GM12878 (cell line): ENCODE measurements around the gene MRPS23. TPM values are rescaled to one million over a fixed set of nuclear protein-coding genes. Genes with fewer than 3 reads are reported as not detected.
A peak's percentile ranks its signal among the peaks of the same experiment; 100 is the strongest.

Source experiments
- ATAC-seq: fragments of 200-7000 bp; cut with Tn5 transposase; 3 replicates; pipeline ENCODE4 v1.9.1; 2020; ENCODE audit warnings: mild to moderate bottlenecking, moderate library complexity
- BruUV-seq: library from RNA; stranded (reverse); fragments of 400-500 nt; replicated peaks from 2 replicates; lab custom pipeline; 2021; lab: Mats Ljungman, UMichigan
- CTCF ChIA-PET: fragments of 300-600 bp; sonication (Branson Sonifier 250); formaldehyde crosslinking; extraction: SDS; loops from one replicate; lab custom pipeline; 2021; ENCODE audit warnings: inconsistent platforms; lab: Yijun Ruan, JAX
- POLR2A ChIA-PET: fragments of 350-600 bp; formaldehyde crosslinking; extraction: SDS; loops from one replicate; lab custom pipeline; 2021; ENCODE audit warnings: inconsistent platforms; lab: Charles Lee
- RAD21 ChIA-PET: fragments of 300-600 bp; sonication (Branson Sonifier 250); formaldehyde crosslinking; loops from one replicate; lab custom pipeline; 2023; ENCODE audit warnings: antibody characterized with exemption; ENCODE audit not compliant: unreplicated experiment; lab: Charles Lee
- SMC1A ChIA-PET: fragments of 300-600 bp; sonication (Branson Sonifier 250); formaldehyde crosslinking; loops from one replicate; lab custom pipeline; 2023; ENCODE audit not compliant: unreplicated experiment, uncharacterized antibody; lab: Charles Lee
- DNase-seq: peaks from one replicate; pipeline ENCODE4 v3.0.0-alpha.2; 2011; ENCODE audit warnings: low read depth, low spot score
- FAIRE-seq: peaks from 3 replicates; lab custom pipeline; 2011; peaks lifted over from hg19 to GRCh38; lab: Jason Lieb, UNC
- H2AFZ ChIP-seq: 2 replicates; pipeline ENCODE4 v1.6.0; 2011; ENCODE audit warnings: low read depth, low read length, control low read depth; ENCODE audit not compliant: control insufficient read depth
- H3K27ac ChIP-seq: 2 replicates; pipeline ENCODE4 v1.5.1; 2011; ENCODE audit warnings: control low read depth; ENCODE audit not compliant: control insufficient read depth, insufficient read depth
- H3K27me3 ChIP-seq, 2 experiments: replicated peaks in 1 of 2; 2 replicates each; pipeline versions ENCODE4 v1.6.0 to v1.6.1; 2011; ENCODE audit warnings: low read length in 1 of 2; ENCODE audit not compliant: control insufficient read depth in 2 of 2, insufficient read depth in 2 of 2
- H3K36me3 ChIP-seq, 2 experiments: 2 replicates each; pipeline ENCODE4 v1.5.1; 2011; ENCODE audit warnings: low read length in 1 of 2; ENCODE audit not compliant: control insufficient read depth in 2 of 2, insufficient read depth in 2 of 2
- H3K4me1 ChIP-seq: 2 replicates; pipeline ENCODE4 v1.6.1; 2011; ENCODE audit warnings: mild to moderate bottlenecking, low read length, moderate library complexity, mixed read lengths; ENCODE audit not compliant: control insufficient read depth, insufficient read depth
- H3K4me2 ChIP-seq: 2 replicates; pipeline ENCODE4 v1.6.0; 2011; ENCODE audit warnings: control low read depth; ENCODE audit not compliant: control insufficient read depth, insufficient read depth
- H3K4me3 ChIP-seq: fragments of 200-600 bp; sonication (generic); 2 replicates; pipeline ENCODE4 v1.5.1; 2016
- H3K79me2 ChIP-seq: 2 replicates; pipeline ENCODE4 v1.6.0; 2011; ENCODE audit warnings: low read length; ENCODE audit not compliant: control insufficient read depth, insufficient read depth
- H3K9ac ChIP-seq: 2 replicates; pipeline ENCODE4 v1.8.0; 2011; ENCODE audit warnings: low read length, control low read depth, mixed read lengths; ENCODE audit not compliant: control insufficient read depth, insufficient read depth
- H3K9me3 ChIP-seq: replicated peaks from 3 replicates; pipeline ENCODE4 v1.5.1; 2011; ENCODE audit warnings: mild to moderate bottlenecking, low read length; ENCODE audit not compliant: control insufficient read depth, insufficient read depth
- H4K20me1 ChIP-seq: 2 replicates; pipeline ENCODE4 v1.6.0; 2011; ENCODE audit not compliant: control insufficient read depth, insufficient read depth
- CBX5 ChIP-seq: sonication (generic); IDR thresholded peaks from 2 replicates; pipeline ENCODE4 v1.6.1; 2016; ENCODE audit warnings: low read depth, moderate library complexity, mild to moderate bottlenecking, inconsistent platforms
- CHD2 ChIP-seq: IDR thresholded peaks from 2 replicates; pipeline ENCODE4 v1.6.1; 2011; ENCODE audit warnings: low read depth, low read length, improper control_type of control experiment, borderline replicate concordance
- CREB1 ChIP-seq: IDR thresholded peaks from 2 replicates; pipeline ENCODE4 v1.6.1; 2012; ENCODE audit warnings: low read depth, mild to moderate bottlenecking, inconsistent platforms
- DPF2 ChIP-seq: fragments of 450-650 bp; IDR thresholded peaks from 2 replicates; pipeline ENCODE4 v1.6.1; 2017; ENCODE audit warnings: mild to moderate bottlenecking
- FOXK2 ChIP-seq: fragments of 450-650 bp; IDR thresholded peaks from 2 replicates; pipeline ENCODE4 v1.6.1; 2017; ENCODE audit warnings: mild to moderate bottlenecking, moderate library complexity
- IKZF1 ChIP-seq: fragments of 450-650 bp; conservative IDR thresholded peaks from 2 replicates; pipeline ENCODE4 v1.6.1; 2017; ENCODE audit warnings: antibody characterized with exemption, mild to moderate bottlenecking
- IRF4 ChIP-seq: IDR thresholded peaks from 2 replicates; pipeline ENCODE4 v1.6.1; 2011; ENCODE audit warnings: low read depth, low read length
- KLF5 ChIP-seq: fragments of 450-650 bp; IDR thresholded peaks from 2 replicates; pipeline ENCODE4 v1.6.1; 2014; ENCODE audit warnings: mild to moderate bottlenecking; ENCODE audit not compliant: partially characterized antibody
- LARP7 ChIP-seq: fragments of 450-650 bp; IDR thresholded peaks from 2 replicates; pipeline ENCODE4 v1.6.1; 2017; ENCODE audit warnings: mild to moderate bottlenecking
- MEF2B ChIP-seq: fragments of 450-650 bp; IDR thresholded peaks from 2 replicates; pipeline ENCODE4 v1.6.1; 2018; ENCODE audit warnings: mild to moderate bottlenecking, moderate library complexity; ENCODE audit not compliant: partially characterized antibody, poor library complexity, severe bottlenecking
- MTA3 ChIP-seq: IDR thresholded peaks from 2 replicates; pipeline ENCODE4 v1.6.1; 2012; ENCODE audit warnings: low read length, inconsistent platforms, borderline replicate concordance
- NFXL1 ChIP-seq: fragments of 450-650 bp; IDR thresholded peaks from 2 replicates; pipeline ENCODE4 v1.6.1; 2017; ENCODE audit warnings: antibody characterized with exemption, mild to moderate bottlenecking, borderline replicate concordance
- YY1 ChIP-seq: IDR thresholded peaks from 2 replicates; pipeline ENCODE4 v1.6.1; 2011; ENCODE audit warnings: low read depth, mild to moderate bottlenecking, low read length
- ZNF207 ChIP-seq: fragments of 450-650 bp; IDR thresholded peaks from 2 replicates; pipeline ENCODE4 v1.6.1; 2014; ENCODE audit warnings: antibody characterized with exemption, mild to moderate bottlenecking, borderline replicate concordance
- ZSCAN29 ChIP-seq: fragments of 450-650 bp; IDR thresholded peaks from 2 replicates; pipeline ENCODE4 v1.6.1; 2017; ENCODE audit warnings: mild to moderate bottlenecking, moderate library complexity
- WGBS: methylation state at CpG from one replicate; pipeline ENCODE4 v1.1.6; 2016; ENCODE audit warnings: low lambda C conversion rate; ENCODE audit not compliant: insufficient replicate concordance, insufficient coverage; ENCODE audit errors: missing lambda C conversion rate; 5-methylcytosine and 5-hydroxymethylcytosine counted together
- in situ Hi-C: fragments of 300-500 bp; cut with MboI; formaldehyde crosslinking; loops from 9 replicates; pipeline ENCODE4 v1.14.3; 2018; ENCODE audit warnings: mixed read lengths
- intact Hi-C: fragments of 100-400 bp; cut with micrococcal nuclease; formaldehyde crosslinking; loops from one replicate; pipeline ENCODE4 v1.14.2; 2022; ENCODE audit not compliant: unreplicated experiment
- polyA plus RNA-seq, 11 experiments: library from polyadenylated mRNA; depleted of rRNA in 4 of 11; unstranded in 6 of 11; stranded (reverse) in 5 of 11; fragments of >200 nt; fragmentation: Nextera tagmentation in 4 of 11; fragmentation: Illumina TruSeq in 1 of 11; extraction: Ambion mirVana in 4 of 11; extraction: Trizol in 1 of 11; gene quantifications; 1 replicate in 1 of 11; 2 replicates in 10 of 11; pipeline versions ENCODE4 v1.2.1 to v1.2.3, GENCODE V29; 2011 to 2016; ENCODE audit warnings: inconsistent platforms in 2 of 11, missing spikeins in 2 of 11, low read depth in 1 of 11
- total RNA-seq, 4 experiments: library from RNA; depleted of rRNA in 3 of 4; stranded (reverse); fragments of >200 nt in 3 of 4; fragmentation: Illumina TruSeq in 1 of 4; extraction: Trizol in 1 of 4; gene quantifications; 2 replicates each; pipeline versions ENCODE4 v1.2.1 to v1.2.3, GENCODE V29; 2013 to 2021
- TF ChIP-seq, protein P1 (sequence below): fragments of 450-650 bp; IDR thresholded peaks from 2 replicates; pipeline ENCODE4 v1.6.1; 2018; ENCODE audit warnings: borderline replicate concordance, mild to moderate bottlenecking; ENCODE audit not compliant: partially characterized antibody
- TF ChIP-seq, protein P2 (sequence below): IDR thresholded peaks from 2 replicates; pipeline ENCODE4 v1.6.1; 2011; ENCODE audit warnings: low read depth, mild to moderate bottlenecking, low read length, moderate library complexity, borderline replicate concordance; ENCODE audit errors: extremely low read depth

The MRPS23 gene
- total and polyA plus RNA-seq, 10 of the 15 experiments (the other 5 are each of a cell fraction or from before 2014, with no cell fraction given) = 65.3 to 237 (median 87.9) TPM

DNA sequence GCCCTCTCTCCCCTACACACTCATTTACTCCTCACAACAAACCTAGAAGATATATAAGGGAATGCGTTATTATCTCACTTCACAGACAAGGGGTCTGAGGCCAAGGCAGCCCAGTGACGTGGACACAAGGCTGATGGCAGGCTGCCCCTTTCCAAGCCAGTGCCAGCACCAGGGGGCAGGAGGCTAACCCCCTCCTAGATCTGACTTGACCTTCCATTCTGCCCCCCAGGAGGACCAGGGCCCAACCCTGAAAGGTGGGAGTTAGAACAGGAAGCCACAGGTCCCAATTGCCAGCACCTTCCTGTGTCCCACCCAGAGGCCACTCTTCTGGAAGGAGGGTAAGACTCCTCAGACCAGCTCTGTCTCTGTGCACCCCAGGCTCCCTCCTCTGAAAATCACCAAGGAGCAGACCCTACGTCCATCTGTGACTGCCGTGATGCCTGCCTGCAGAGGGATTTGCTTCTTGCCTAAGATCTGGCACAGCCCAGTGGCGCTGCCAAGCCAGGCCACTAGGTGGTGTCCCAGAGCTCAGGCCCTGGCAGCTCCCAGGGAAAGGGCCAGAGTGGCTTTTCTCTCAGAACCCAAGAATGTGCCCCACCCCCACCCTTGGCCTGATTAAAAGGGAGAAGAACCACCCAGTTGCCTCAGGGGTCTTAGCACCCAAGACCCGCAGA, 42.4 kb upstream of the MRPS23 start (continued):
- TF ChIP-seq YY1 = peak; percentile 80

GRCh38 chr17:57890857-57891232, 41.0 kb upstream of the MRPS23 start:
- 7% methylated on average over 4 of the region's 4 CpGs for WGBS

More at GRCh38 chr17:57890857-57891232, 41.0 kb upstream of the MRPS23 start:
- RAD21 ChIA-PET = interaction anchor here (1.0 to 2.2 kb wide), 6 partner anchors 9 to 109 kb away, joined by 3 to 6 read pairs (median 4); no protein-coding TSS in a partner anchor
- H3K79me2 ChIP-seq = no peaks in the 10 kb centered on the region
- intact Hi-C loops (loop anchor here (5.0 kb wide), 1 partner anchor 34 kb away; no protein-coding TSS in a partner anchor), in situ Hi-C loops (loop anchor here (10.0 kb wide), 1 partner anchor 104 kb away; no protein-coding TSS in a partner anchor)
- DNase-seq (no peak), FAIRE-seq (no peak), ATAC-seq (no peak)
- CTCF ChIA-PET = interaction anchor here (0.8 to 9.4 kb wide), 8 partner anchors 9 to 110 kb away, joined by 3 to 92 read pairs (median 20); partner anchors contain the start of gene CUEDC1
- no peak overlapping the region for H3K9ac ChIP-seq
- POLR2A ChIA-PET = interaction anchor here (1.2 kb wide), 1 partner anchor 13 kb away, joined by 3 read pairs; no protein-coding TSS in a partner anchor
- no peak for TF ChIP-seq MTA3
- TF ChIP-seq, protein P1, sequence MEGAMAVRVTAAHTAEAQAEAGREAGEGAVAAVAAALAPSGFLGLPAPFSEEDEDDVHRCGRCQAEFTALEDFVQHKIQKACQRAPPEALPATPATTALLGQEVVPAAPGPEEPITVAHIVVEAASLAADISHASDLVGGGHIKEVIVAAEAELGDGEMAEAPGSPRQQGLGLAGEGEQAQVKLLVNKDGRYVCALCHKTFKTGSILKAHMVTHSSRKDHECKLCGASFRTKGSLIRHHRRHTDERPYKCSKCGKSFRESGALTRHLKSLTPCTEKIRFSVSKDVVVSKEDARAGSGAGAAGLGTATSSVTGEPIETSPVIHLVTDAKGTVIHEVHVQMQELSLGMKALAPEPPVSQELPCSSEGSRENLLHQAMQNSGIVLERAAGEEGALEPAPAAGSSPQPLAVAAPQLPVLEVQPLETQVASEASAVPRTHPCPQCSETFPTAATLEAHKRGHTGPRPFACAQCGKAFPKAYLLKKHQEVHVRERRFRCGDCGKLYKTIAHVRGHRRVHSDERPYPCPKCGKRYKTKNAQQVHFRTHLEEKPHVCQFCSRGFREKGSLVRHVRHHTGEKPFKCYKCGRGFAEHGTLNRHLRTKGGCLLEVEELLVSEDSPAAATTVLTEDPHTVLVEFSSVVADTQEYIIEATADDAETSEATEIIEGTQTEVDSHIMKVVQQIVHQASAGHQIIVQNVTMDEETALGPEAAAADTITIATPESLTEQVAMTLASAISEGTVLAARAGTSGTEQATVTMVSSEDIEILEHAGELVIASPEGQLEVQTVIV = no peak
- no peak for TF ChIP-seq CBX5
- no peak for TF ChIP-seq MEF2B
- no peak for TF ChIP-seq CREB1
- no peak for TF ChIP-seq ZSCAN29
- no peak for TF ChIP-seq KLF5
- TF ChIP-seq IKZF1 = no peak
- no peak for TF ChIP-seq CHD2
- TF ChIP-seq NFXL1 = no peak
- no peak for TF ChIP-seq LARP7
- TF ChIP-seq, protein P2, sequence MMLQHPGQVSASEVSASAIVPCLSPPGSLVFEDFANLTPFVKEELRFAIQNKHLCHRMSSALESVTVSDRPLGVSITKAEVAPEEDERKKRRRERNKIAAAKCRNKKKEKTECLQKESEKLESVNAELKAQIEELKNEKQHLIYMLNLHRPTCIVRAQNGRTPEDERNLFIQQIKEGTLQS = no peak
- TF ChIP-seq DPF2 = no peak
- no peak for TF ChIP-seq IRF4
- no peak for TF ChIP-seq FOXK2
- TF ChIP-seq ZNF207 = no peak
- no peak overlapping the region for H3K27ac ChIP-seq
- no peaks in the 10 kb centered on the region; the same call in 1 of the 2 replicates for H4K20me1 ChIP-seq
- H3K4me2 ChIP-seq = no peak overlapping the region
- no peaks in the 10 kb centered on the region for H3K9me3 ChIP-seq
- BruUV-seq = no TSS peak
- H3K36me3 ChIP-seq = no peaks in the 10 kb centered on the region
- H3K4me1 ChIP-seq = peaks cover 19% of the 10 kb centered on the region
- no peak overlapping the region for H3K4me3 ChIP-seq
- H3K27me3 ChIP-seq = no peaks in the 10 kb centered on the region
- no peak overlapping the region for H2AFZ ChIP-seq
- SMC1A ChIA-PET = interaction anchor here (1.5 to 7.8 kb wide), 4 partner anchors 12 to 106 kb away, joined by 3 to 111 read pairs (median 10); no protein-coding TSS in a partner anchor
